KMS-11 (cell line): ENCODE results near the gene LARP1B.
A peak's percentile ranks its signal among the peaks of the same experiment; 100 is the strongest.

Experiments used
- H2AFZ ChIP-seq: fragments of 200-600 bp; sonication (generic); 2 replicates; pipeline ENCODE4 v1.6.1; 2016; ENCODE audit warnings: antibody characterized with exemption, mixed run types, low read depth
- H3K27ac ChIP-seq: fragments of 200-600 bp; sonication (generic); 2 replicates; pipeline ENCODE4 v1.6.1; 2016; ENCODE audit warnings: mild to moderate bottlenecking, mixed run types
- H3K27me3 ChIP-seq: fragments of 200-600 bp; sonication (generic); 2 replicates; pipeline ENCODE4 v1.6.1; 2017; ENCODE audit warnings: mild to moderate bottlenecking, low read depth, mixed run types, moderate library complexity; ENCODE audit not compliant: insufficient read depth
- H3K36me3 ChIP-seq: fragments of 200-600 bp; sonication (generic); 2 replicates; pipeline ENCODE4 v1.6.1; 2017; ENCODE audit warnings: mild to moderate bottlenecking, mixed run types; ENCODE audit not compliant: insufficient read depth
- H3K4me1 ChIP-seq: fragments of 200-600 bp; sonication (generic); 2 replicates; pipeline ENCODE4 v1.6.1; 2016; ENCODE audit warnings: mild to moderate bottlenecking, low read depth, mixed run types; ENCODE audit not compliant: poor library complexity, severe bottlenecking
- H3K4me2 ChIP-seq: fragments of 200-600 bp; sonication (generic); 2 replicates; pipeline ENCODE4 v1.7.0; 2016; ENCODE audit warnings: mild to moderate bottlenecking, mixed run types
- H3K4me3 ChIP-seq: fragments of 200-600 bp; sonication (generic); IDR thresholded peaks from 2 replicates; pipeline ENCODE4 v1.6.1; 2017; ENCODE audit warnings: low read depth, low read length, mixed read lengths; ENCODE audit not compliant: insufficient read depth
- H3K79me2 ChIP-seq: fragments of 200-600 bp; sonication (generic); 2 replicates; pipeline ENCODE4 v1.6.1; 2016; ENCODE audit warnings: low read depth, mixed run types; ENCODE audit not compliant: insufficient read depth
- H3K9ac ChIP-seq: fragments of 200-600 bp; sonication (generic); 2 replicates; pipeline ENCODE4 v1.6.1; 2016; ENCODE audit warnings: mild to moderate bottlenecking, mixed run types
- H4K20me1 ChIP-seq: fragments of 200-600 bp; sonication (generic); 2 replicates; pipeline ENCODE4 v1.6.1; 2016; ENCODE audit warnings: mild to moderate bottlenecking, mixed run types; ENCODE audit not compliant: insufficient read depth
- CTCF ChIP-seq: fragments of 200-600 bp; sonication (generic); conservative IDR thresholded peaks from 2 replicates; pipeline ENCODE4 v1.6.1; 2017; ENCODE audit warnings: low read depth, mild to moderate bottlenecking, antibody characterized with exemption, low read length, moderate library complexity, mixed read lengths

The LARP1B gene

GRCh38 chr4:128186623-128187022, 125.5 kb downstream of the LARP1B start:
- H3K9ac ChIP-seq: no peak overlapping the region
- TF ChIP-seq CTCF: no peak

GRCh38 chr4:128191115-128191781, 130.1 kb downstream of the LARP1B start:
- Histone ChIP-seq H3K9ac (no peak overlapping the region), H3K79me2 (no peaks in the 10 kb centered on the region), H3K36me3 (no peaks in the 10 kb centered on the region), H3K27ac (no peak overlapping the region), H3K27me3 (no peaks in the 10 kb centered on the region), H2AFZ (peak overlapping the region; percentile 1; the same call in 1 of the 2 replicates), H4K20me1 (no peaks in the 10 kb centered on the region), H3K4me3 (no peak overlapping the region), H3K4me2 (0 out of 2 replicates have a peak overlapping the region, but pooled peaks have one; percentile 2), H3K4me1 (peaks cover 10% of the 10 kb centered on the region)
- TF ChIP-seq CTCF: peak; percentile 98

More at GRCh38 chr4:128186623-128187022, 125.5 kb downstream of the LARP1B start:
- H3K79me2 ChIP-seq: no peaks in the 10 kb centered on the region
- no peaks in the 10 kb centered on the region for H3K36me3 ChIP-seq
- peaks cover 6% of the 10 kb centered on the region for H3K4me1 ChIP-seq
- no peak overlapping the region for H3K4me3 ChIP-seq
- no peak overlapping the region for H3K27ac ChIP-seq
- no peaks in the 10 kb centered on the region for H4K20me1 ChIP-seq
- no peak overlapping the region for H3K4me2 ChIP-seq
- no peak overlapping the region for H2AFZ ChIP-seq
- no peaks in the 10 kb centered on the region for H3K27me3 ChIP-seq

DNA sequence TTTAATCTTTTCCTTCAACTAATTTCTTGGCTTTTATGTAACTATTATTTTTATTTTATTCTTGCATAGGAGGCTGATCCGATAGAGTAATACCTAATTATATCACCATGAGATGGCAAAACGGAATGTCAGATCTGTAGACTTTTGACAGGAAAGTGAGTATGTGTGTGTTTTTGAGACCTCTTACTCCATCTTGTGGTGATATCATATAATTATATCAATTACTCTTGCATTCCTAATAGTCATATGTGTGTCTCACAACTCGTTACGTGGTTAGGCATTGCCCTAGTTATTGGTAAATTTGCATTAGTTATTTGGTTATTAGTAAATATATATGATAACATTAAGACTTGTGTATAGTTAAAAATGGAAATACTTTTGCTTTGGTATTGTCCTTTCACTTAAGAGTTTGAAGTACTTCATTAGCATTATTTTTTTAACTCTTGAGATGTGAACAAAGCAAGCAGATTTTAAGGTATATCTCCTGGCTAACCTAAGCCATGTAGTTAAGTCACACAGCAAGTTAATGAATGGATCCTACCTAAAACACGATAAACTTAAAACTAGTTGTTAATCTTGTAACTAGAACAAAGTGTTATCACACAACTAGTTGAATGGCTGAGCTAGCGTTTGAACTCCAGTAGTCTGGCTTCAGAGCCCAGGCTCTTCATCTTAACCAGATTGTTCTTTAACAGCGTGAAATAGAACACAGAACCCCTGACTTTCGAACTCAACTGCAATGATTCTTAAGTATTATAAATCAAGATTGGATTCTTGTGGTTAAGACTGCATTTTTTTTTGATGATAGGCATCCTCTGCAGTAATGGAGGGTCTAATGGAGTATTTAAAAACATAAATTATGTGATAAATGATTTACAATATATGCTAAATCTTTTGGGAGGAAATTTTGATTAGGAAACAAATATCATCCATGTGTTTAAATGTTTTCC, 159.4 kb downstream of the LARP1B start:
- Histone ChIP-seq H3K4me1 (no peaks in the 10 kb centered on the region), H3K4me3 (no peak overlapping the region), H2AFZ (no peak overlapping the region), H3K27ac (no peak overlapping the region), H3K4me2 (no peak overlapping the region), H3K27me3 (no peaks in the 10 kb centered on the region), H3K9ac (no peak overlapping the region), H3K36me3 (no peaks in the 10 kb centered on the region), H3K79me2 (no peaks in the 10 kb centered on the region), H4K20me1 (no peaks in the 10 kb centered on the region)
- peak; percentile 56 for TF ChIP-seq CTCF

DNA sequence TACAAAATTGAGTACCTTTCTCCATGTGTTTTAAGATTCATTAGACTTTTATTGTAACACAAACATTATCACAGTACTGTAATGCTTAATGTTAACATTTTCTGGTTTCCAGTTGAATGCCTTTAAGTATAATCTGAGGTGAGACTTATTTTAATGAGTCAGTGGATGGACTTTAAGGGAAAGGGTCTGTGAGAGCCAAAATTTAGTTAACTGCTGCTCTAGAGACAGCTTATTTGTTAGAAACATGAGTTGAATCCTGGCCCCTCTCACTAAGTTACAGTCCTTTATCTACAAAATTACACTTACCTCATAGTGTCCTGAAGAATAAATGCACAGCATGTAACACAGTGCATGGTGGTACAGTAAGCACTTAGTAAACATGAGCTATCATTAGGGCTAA, 160.5 kb downstream of the LARP1B start:
- Histone ChIP-seq H3K27ac (no peak overlapping the region), H3K27me3 (no peaks in the 10 kb centered on the region), H3K4me2 (no peak overlapping the region), H4K20me1 (no peaks in the 10 kb centered on the region), H3K36me3 (no peaks in the 10 kb centered on the region), H3K9ac (no peak overlapping the region), H2AFZ (no peak overlapping the region), H3K79me2 (no peaks in the 10 kb centered on the region), H3K4me3 (no peak overlapping the region), H3K4me1 (no peaks in the 10 kb centered on the region)
- TF ChIP-seq CTCF: no peak
